Transverse colon (tissue), 4 donors: ENCODE data around the gene FSIP2.

Source experiments
- CTCF ChIP-seq, 5 experiments: fragments of 200-600 bp in 3 of 5; fragments of 450-650 bp in 2 of 5; sonication (generic) in 3 of 5; IDR thresholded peaks; 1 replicate in 2 of 5; 2 replicates in 3 of 5; pipeline ENCODE4 v1.5.1; 2016 to 2017; ENCODE audit warnings: antibody characterized with exemption in 5 of 5, inconsistent platforms in 3 of 5, mild to moderate bottlenecking in 2 of 5, moderate library complexity in 1 of 5
- EP300 ChIP-seq: sonication (generic); formaldehyde crosslinking; IDR thresholded peaks from one replicate; pipeline ENCODE4 v1.6.1; 2017; ENCODE audit warnings: antibody characterized with exemption, low read depth
- POLR2A ChIP-seq: fragments of 450-650 bp; IDR thresholded peaks from one replicate; pipeline ENCODE4 v1.6.1; 2016; ENCODE audit warnings: antibody characterized with exemption, mild to moderate bottlenecking, moderate library complexity
- POLR2AphosphoS5 ChIP-seq, 3 donors: sonication (generic); formaldehyde crosslinking; IDR thresholded peaks; one replicate each; pipeline ENCODE4 v1.6.1; 2016; ENCODE audit warnings: antibody characterized with exemption in 3 of 3

GRCh38 chr2:185813707-185814106, 75.1 kb downstream of the FSIP2 start:
- TF ChIP-seq CTCF (IDR thresholded peaks at IDR 0.05) (no peak), POLR2A (no peak), POLR2AphosphoS5 (IDR thresholded peaks at IDR 0.05) (no peak), EP300 (no peak)
